GM12878 (cell line): ENCODE results near the gene TNRC6B. TPM values are rescaled to one million over a fixed set of nuclear protein-coding genes. Genes with fewer than 3 reads are reported as not detected.

Experiments used
- ATAC-seq: fragments of 200-7000 bp; cut with Tn5 transposase; 3 replicates; pipeline ENCODE4 v1.9.1; 2020; ENCODE audit warnings: mild to moderate bottlenecking, moderate library complexity
- BruUV-seq: library from RNA; stranded (reverse); fragments of 400-500 nt; replicated peaks from 2 replicates; lab custom pipeline; 2021; lab: Mats Ljungman, UMichigan
- CTCF ChIA-PET: fragments of 300-600 bp; sonication (Branson Sonifier 250); formaldehyde crosslinking; extraction: SDS; loops from one replicate; lab custom pipeline; 2021; ENCODE audit warnings: inconsistent platforms; lab: Yijun Ruan, JAX
- POLR2A ChIA-PET: fragments of 350-600 bp; formaldehyde crosslinking; extraction: SDS; loops from one replicate; lab custom pipeline; 2021; ENCODE audit warnings: inconsistent platforms; lab: Charles Lee
- RAD21 ChIA-PET: fragments of 300-600 bp; sonication (Branson Sonifier 250); formaldehyde crosslinking; loops from one replicate; lab custom pipeline; 2023; ENCODE audit warnings: antibody characterized with exemption; ENCODE audit not compliant: unreplicated experiment; lab: Charles Lee
- SMC1A ChIA-PET: fragments of 300-600 bp; sonication (Branson Sonifier 250); formaldehyde crosslinking; loops from one replicate; lab custom pipeline; 2023; ENCODE audit not compliant: unreplicated experiment, uncharacterized antibody; lab: Charles Lee
- DNase-seq: peaks from one replicate; pipeline ENCODE4 v3.0.0-alpha.2; 2011; ENCODE audit warnings: low read depth, low spot score
- FAIRE-seq: peaks from 3 replicates; lab custom pipeline; 2011; peaks lifted over from hg19 to GRCh38; lab: Jason Lieb, UNC
- H2AFZ ChIP-seq: 2 replicates; pipeline ENCODE4 v1.6.0; 2011; ENCODE audit warnings: low read depth, low read length, control low read depth; ENCODE audit not compliant: control insufficient read depth
- H3K27ac ChIP-seq: 2 replicates; pipeline ENCODE4 v1.5.1; 2011; ENCODE audit warnings: control low read depth; ENCODE audit not compliant: control insufficient read depth, insufficient read depth
- H3K27me3 ChIP-seq, 2 experiments: replicated peaks in 1 of 2; 2 replicates each; pipeline versions ENCODE4 v1.6.0 to v1.6.1; 2011; ENCODE audit warnings: low read length in 1 of 2; ENCODE audit not compliant: control insufficient read depth in 2 of 2, insufficient read depth in 2 of 2
- H3K36me3 ChIP-seq, 2 experiments: 2 replicates each; pipeline ENCODE4 v1.5.1; 2011; ENCODE audit warnings: low read length in 1 of 2; ENCODE audit not compliant: control insufficient read depth in 2 of 2, insufficient read depth in 2 of 2
- H3K4me1 ChIP-seq: 2 replicates; pipeline ENCODE4 v1.6.1; 2011; ENCODE audit warnings: mild to moderate bottlenecking, low read length, moderate library complexity, mixed read lengths; ENCODE audit not compliant: control insufficient read depth, insufficient read depth
- H3K4me2 ChIP-seq: 2 replicates; pipeline ENCODE4 v1.6.0; 2011; ENCODE audit warnings: control low read depth; ENCODE audit not compliant: control insufficient read depth, insufficient read depth
- H3K4me3 ChIP-seq: fragments of 200-600 bp; sonication (generic); 2 replicates; pipeline ENCODE4 v1.5.1; 2016
- H3K79me2 ChIP-seq: 2 replicates; pipeline ENCODE4 v1.6.0; 2011; ENCODE audit warnings: low read length; ENCODE audit not compliant: control insufficient read depth, insufficient read depth
- H3K9ac ChIP-seq: 2 replicates; pipeline ENCODE4 v1.8.0; 2011; ENCODE audit warnings: low read length, control low read depth, mixed read lengths; ENCODE audit not compliant: control insufficient read depth, insufficient read depth
- H3K9me3 ChIP-seq: replicated peaks from 3 replicates; pipeline ENCODE4 v1.5.1; 2011; ENCODE audit warnings: mild to moderate bottlenecking, low read length; ENCODE audit not compliant: control insufficient read depth, insufficient read depth
- H4K20me1 ChIP-seq: 2 replicates; pipeline ENCODE4 v1.6.0; 2011; ENCODE audit not compliant: control insufficient read depth, insufficient read depth
- BCL11A ChIP-seq: IDR thresholded peaks from 2 replicates; pipeline ENCODE4 v1.6.1; 2011; ENCODE audit warnings: low read depth, low read length
- EGR1 ChIP-seq, 2 experiments: IDR thresholded peaks; 1 replicate in 1 of 2; 2 replicates in 1 of 2; pipeline ENCODE4 v1.6.1; 2011 to 2012; ENCODE audit warnings: low read depth in 2 of 2, low read length in 2 of 2, borderline replicate concordance in 1 of 2, mild to moderate bottlenecking in 1 of 2, moderate library complexity in 1 of 2
- JUND ChIP-seq: IDR thresholded peaks from 2 replicates; pipeline ENCODE4 v1.6.1; 2012; ENCODE audit warnings: low read depth, mild to moderate bottlenecking, low read length, improper control_type of control experiment, moderate library complexity
- MTA3 ChIP-seq: IDR thresholded peaks from 2 replicates; pipeline ENCODE4 v1.6.1; 2012; ENCODE audit warnings: low read length, inconsistent platforms, borderline replicate concordance
- MXI1 ChIP-seq: fragments of 150-350 bp; IDR thresholded peaks from 2 replicates; pipeline ENCODE4 v1.6.1; 2011; ENCODE audit warnings: low read depth, mild to moderate bottlenecking, inconsistent platforms, low read length, improper control_type of control experiment
- NFIC ChIP-seq: IDR thresholded peaks from 2 replicates; pipeline ENCODE4 v1.6.1; 2012; ENCODE audit warnings: low read depth, mild to moderate bottlenecking, inconsistent platforms, low read length, moderate library complexity
- PKNOX1 ChIP-seq: fragments of 450-650 bp; IDR thresholded peaks from 2 replicates; pipeline ENCODE4 v1.6.1; 2016; ENCODE audit warnings: mild to moderate bottlenecking
- POLR2AphosphoS2 ChIP-seq: IDR thresholded peaks from 2 replicates; pipeline ENCODE4 v1.6.1; 2011; ENCODE audit warnings: low read depth, mild to moderate bottlenecking, low read length, improper control_type of control experiment, moderate library complexity
- RAD21 ChIP-seq: IDR thresholded peaks from 2 replicates; pipeline ENCODE4 v1.6.1; 2011; ENCODE audit warnings: mild to moderate bottlenecking, low read depth, low read length, moderate library complexity; ENCODE audit not compliant: insufficient read depth
- RB1 ChIP-seq: fragments of 450-650 bp; formaldehyde crosslinking; IDR thresholded peaks from 2 replicates; pipeline ENCODE4 v1.6.1; 2017; ENCODE audit warnings: mild to moderate bottlenecking, borderline replicate concordance
- RUNX3 ChIP-seq: IDR thresholded peaks from 2 replicates; pipeline ENCODE4 v1.6.1; 2012; ENCODE audit warnings: low read length, inconsistent platforms
- SREBF2 ChIP-seq: IDR thresholded peaks from 2 replicates; pipeline ENCODE4 v1.6.1; 2012; ENCODE audit warnings: mild to moderate bottlenecking, low read length
- STAT3 ChIP-seq: IDR thresholded peaks from 2 replicates; pipeline ENCODE4 v1.6.1; 2011; ENCODE audit warnings: low read depth, low read length, improper control_type of control experiment
- TARDBP ChIP-seq: IDR thresholded peaks from 2 replicates; pipeline ENCODE4 v1.6.1; 2016; ENCODE audit warnings: borderline replicate concordance
- ZBED1 ChIP-seq: IDR thresholded peaks from 2 replicates; pipeline ENCODE4 v1.6.1; 2016; ENCODE audit warnings: borderline replicate concordance
- ZNF207 ChIP-seq: fragments of 450-650 bp; IDR thresholded peaks from 2 replicates; pipeline ENCODE4 v1.6.1; 2014; ENCODE audit warnings: antibody characterized with exemption, mild to moderate bottlenecking, borderline replicate concordance
- ZNF24 ChIP-seq: fragments of 450-650 bp; IDR thresholded peaks from 2 replicates; pipeline ENCODE4 v1.6.1; 2017; ENCODE audit warnings: antibody characterized with exemption, mild to moderate bottlenecking
- ZNF384 ChIP-seq: IDR thresholded peaks from 2 replicates; pipeline ENCODE4 v1.6.1; 2012; ENCODE audit warnings: low read depth, mild to moderate bottlenecking, low read length, improper control_type of control experiment, borderline replicate concordance
- WGBS: methylation state at CpG from one replicate; pipeline ENCODE4 v1.1.6; 2016; ENCODE audit warnings: low lambda C conversion rate; ENCODE audit not compliant: insufficient replicate concordance, insufficient coverage; ENCODE audit errors: missing lambda C conversion rate; 5-methylcytosine and 5-hydroxymethylcytosine counted together
- in situ Hi-C: fragments of 300-500 bp; cut with MboI; formaldehyde crosslinking; loops from 9 replicates; pipeline ENCODE4 v1.14.3; 2018; ENCODE audit warnings: mixed read lengths
- intact Hi-C: fragments of 100-400 bp; cut with micrococcal nuclease; formaldehyde crosslinking; loops from one replicate; pipeline ENCODE4 v1.14.2; 2022; ENCODE audit not compliant: unreplicated experiment
- polyA plus RNA-seq, 11 experiments: library from polyadenylated mRNA; depleted of rRNA in 4 of 11; unstranded in 6 of 11; stranded (reverse) in 5 of 11; fragments of >200 nt; fragmentation: Nextera tagmentation in 4 of 11; fragmentation: Illumina TruSeq in 1 of 11; extraction: Ambion mirVana in 4 of 11; extraction: Trizol in 1 of 11; gene quantifications; 1 replicate in 1 of 11; 2 replicates in 10 of 11; pipeline versions ENCODE4 v1.2.1 to v1.2.3, GENCODE V29; 2011 to 2016; ENCODE audit warnings: inconsistent platforms in 2 of 11, missing spikeins in 2 of 11, low read depth in 1 of 11
- total RNA-seq, 4 experiments: library from RNA; depleted of rRNA in 3 of 4; stranded (reverse); fragments of >200 nt in 3 of 4; fragmentation: Illumina TruSeq in 1 of 4; extraction: Trizol in 1 of 4; gene quantifications; 2 replicates each; pipeline versions ENCODE4 v1.2.1 to v1.2.3, GENCODE V29; 2013 to 2021

Gene TNRC6B
- total and polyA plus RNA-seq, 10 of the 15 experiments (the other 5 are each of a cell fraction or from before 2014, with no cell fraction given), result 3.6 to 32.8 (median 16.4) TPM

- Histone ChIP-seq H3K9ac (no peak overlapping the region), H3K27ac (no peak overlapping the region)
- SMC1A ChIA-PET, result no interaction called here
- in situ Hi-C loops, result no loop called here
- POLR2A ChIA-PET, result no interaction called here
- no peak for TF ChIP-seq MXI1
- no peak for TF ChIP-seq MTA3
- TF ChIP-seq ZNF207, result no peak
- no peak for TF ChIP-seq EGR1 (IDR thresholded peaks at IDR 0.05; ENCODE audit: borderline replicate concordance in 1 of 2, low read depth in 2 of 2, low read length in 2 of 2)
- TF ChIP-seq ZNF24, result no peak
- no peak for TF ChIP-seq BCL11A
- TF ChIP-seq TARDBP, result no peak
- no peak for TF ChIP-seq NFIC
- TF ChIP-seq RAD21, result no peak
- TF ChIP-seq, all 136 proteins: peak for 0
- ChIA-PET RAD21 (no interaction called here), CTCF (no interaction called here)
- Histone ChIP-seq H3K79me2 (peaks cover 7% of the 10 kb centered on the region), H3K4me2 (no peak overlapping the region), H3K36me3 (no peaks in the 10 kb centered on the region), H4K20me1 (no peaks in the 10 kb centered on the region), H3K4me3 (no peak overlapping the region), H3K4me1 (peaks cover 8% of the 10 kb centered on the region), H3K9me3 (no peaks in the 10 kb centered on the region), H3K27me3 (no peaks in the 10 kb centered on the region), H2AFZ (no peak overlapping the region)
- DNase-seq (no peak), FAIRE-seq (no peak), ATAC-seq (no peak)
- WGBS, result 50% methylated on average over 4 of the region's 4 CpGs
- BruUV-seq, result no TSS peak
- intact Hi-C loops, result loop anchor here (10.0 kb wide), 1 partner anchor 157 kb away; no protein-coding TSS in a partner anchor
Observed at GRCh38 chr22:40341604-40342003, 163.9 kb downstream of the TNRC6B start.

GRCh38 chr22:40342521-40342920, 164.8 kb downstream of the TNRC6B start:
- H3K4me1 ChIP-seq, result no peaks in the 10 kb centered on the region
- peaks cover 16% of the 10 kb centered on the region for H3K79me2 ChIP-seq
- intact Hi-C loops, result loop anchor here (10.0 kb wide), 1 partner anchor 158 kb away; no protein-coding TSS in a partner anchor
- no peaks in the 10 kb centered on the region for H3K27me3 ChIP-seq
- ChIA-PET SMC1A (no interaction called here), RAD21 (no interaction called here), POLR2A (interaction anchor here (0.5 to 0.6 kb wide), 2 partner anchors 13 to 191 kb away, joined by 4 to 6 read pairs; no protein-coding TSS in a partner anchor), CTCF (no interaction called here)
- no peaks in the 10 kb centered on the region for H3K36me3 ChIP-seq
- 91% methylated on average over 9 of the region's 9 CpGs for WGBS
- H3K9me3 ChIP-seq, result no peaks in the 10 kb centered on the region
- no peak overlapping the region for H3K9ac ChIP-seq
- TF ChIP-seq ZBED1 (no peak), TARDBP (no peak), STAT3 (no peak), JUND (no peak), RUNX3 (no peak), PKNOX1 (no peak), POLR2AphosphoS2 (no peak), SREBF2 (no peak), RB1 (no peak), ZNF384 (no peak)
- no peaks in the 10 kb centered on the region for H4K20me1 ChIP-seq
- no peak for DNase-seq
- BruUV-seq, result no TSS peak
- no peak overlapping the region for H3K4me2 ChIP-seq
- H2AFZ ChIP-seq, result no peak overlapping the region
- H3K27ac ChIP-seq, result no peak overlapping the region
- in situ Hi-C loops, result no loop called here
- no peak for FAIRE-seq
- no peak overlapping the region for H3K4me3 ChIP-seq
- no peak for ATAC-seq
